Measurements from ENCODE around the gene PGLYRP2. TPM values are rescaled to one million over a fixed set of nuclear protein-coding genes. Genes with fewer than 3 reads are reported as not detected.

PGLYRP2 gene
- total RNA-seq, 1 donor from 2014 or later: not detected

DNA sequence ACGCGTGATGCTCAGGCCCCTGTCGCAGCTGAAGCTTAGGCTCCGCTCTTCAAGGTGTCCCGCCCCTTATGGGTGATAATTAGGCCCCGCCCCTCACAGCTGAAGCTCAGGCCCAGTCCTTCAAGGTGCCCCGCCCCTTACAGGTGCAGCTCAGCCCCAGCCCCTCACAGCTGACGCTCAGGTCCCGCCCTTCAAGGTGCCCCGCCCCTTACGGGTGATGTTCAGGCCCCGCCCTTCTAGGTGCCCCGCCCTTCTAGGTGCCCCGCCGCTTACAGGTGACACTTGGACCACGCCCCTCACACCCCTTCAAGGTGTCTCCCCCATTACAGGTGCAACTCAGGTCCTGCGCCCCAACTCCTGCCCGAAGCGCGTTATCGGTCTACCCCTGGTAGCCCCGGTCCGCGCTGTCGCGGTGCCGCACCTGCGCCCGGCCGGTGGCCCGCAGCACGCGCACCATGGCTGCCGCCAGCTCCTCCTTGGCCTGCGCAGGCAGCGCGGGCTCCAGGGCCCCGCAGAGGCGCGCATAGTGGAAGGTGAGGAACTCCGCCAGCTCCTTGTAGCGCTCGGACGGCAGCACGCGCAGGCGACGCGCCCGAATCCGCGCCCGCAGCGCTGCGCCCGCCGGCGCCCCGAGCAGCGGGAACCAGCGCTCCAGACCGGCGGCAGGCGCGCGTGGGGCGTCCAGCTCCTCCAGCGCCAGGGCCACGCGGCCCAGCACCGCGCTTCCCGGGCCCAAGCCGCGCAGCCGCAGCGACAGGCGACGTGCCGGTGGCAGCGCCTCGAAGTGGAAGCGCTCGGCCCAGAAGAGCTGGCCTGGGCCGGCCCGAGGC, 22.2 kb downstream of the PGLYRP2 start:
- intact Hi-C loops (cut with micrococcal nuclease): no loop called here

DNA sequence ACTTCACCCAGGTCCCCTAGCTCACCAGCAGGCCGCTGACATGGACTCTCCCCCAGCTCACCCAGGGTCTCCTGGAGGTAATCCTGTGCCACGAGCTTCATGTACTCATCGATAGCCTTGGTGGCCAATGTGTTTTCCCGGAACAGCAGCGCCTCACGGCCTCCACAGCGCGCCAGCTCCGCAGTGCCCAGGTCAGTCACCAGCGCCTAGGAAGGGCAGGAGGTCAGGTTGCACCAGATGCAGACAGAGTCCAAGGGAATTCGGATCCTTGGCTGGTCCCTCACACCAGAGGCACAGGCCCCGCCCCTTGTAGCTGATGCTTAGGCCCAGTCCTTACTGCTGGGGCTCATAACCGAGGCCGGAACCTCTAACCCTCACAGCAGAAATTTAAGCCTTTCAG, 22.9 kb downstream of the PGLYRP2 start:
- intact Hi-C loops (cut with micrococcal nuclease): no loop called here

DNA sequence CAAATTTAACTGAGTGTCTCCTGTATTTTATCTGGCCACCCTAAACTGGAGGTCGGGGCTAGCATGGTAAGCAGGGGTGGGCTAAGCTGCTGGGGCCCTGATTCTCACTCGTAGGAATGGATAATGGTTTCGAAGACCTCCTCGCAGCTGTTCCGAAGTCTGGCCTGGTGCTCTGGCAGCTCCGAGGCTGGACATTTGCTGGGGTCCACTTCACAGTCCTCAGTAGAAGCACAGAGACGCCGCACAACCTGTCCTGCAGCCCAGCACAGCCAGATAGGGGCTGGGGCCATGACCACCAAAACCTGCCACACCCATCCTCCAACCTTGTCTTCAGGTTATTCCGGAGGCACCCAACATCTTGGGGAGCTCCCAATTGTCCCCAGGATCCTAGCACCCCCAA, 23.3 kb downstream of the PGLYRP2 start:
- intact Hi-C loops (cut with micrococcal nuclease): no loop called here

DNA sequence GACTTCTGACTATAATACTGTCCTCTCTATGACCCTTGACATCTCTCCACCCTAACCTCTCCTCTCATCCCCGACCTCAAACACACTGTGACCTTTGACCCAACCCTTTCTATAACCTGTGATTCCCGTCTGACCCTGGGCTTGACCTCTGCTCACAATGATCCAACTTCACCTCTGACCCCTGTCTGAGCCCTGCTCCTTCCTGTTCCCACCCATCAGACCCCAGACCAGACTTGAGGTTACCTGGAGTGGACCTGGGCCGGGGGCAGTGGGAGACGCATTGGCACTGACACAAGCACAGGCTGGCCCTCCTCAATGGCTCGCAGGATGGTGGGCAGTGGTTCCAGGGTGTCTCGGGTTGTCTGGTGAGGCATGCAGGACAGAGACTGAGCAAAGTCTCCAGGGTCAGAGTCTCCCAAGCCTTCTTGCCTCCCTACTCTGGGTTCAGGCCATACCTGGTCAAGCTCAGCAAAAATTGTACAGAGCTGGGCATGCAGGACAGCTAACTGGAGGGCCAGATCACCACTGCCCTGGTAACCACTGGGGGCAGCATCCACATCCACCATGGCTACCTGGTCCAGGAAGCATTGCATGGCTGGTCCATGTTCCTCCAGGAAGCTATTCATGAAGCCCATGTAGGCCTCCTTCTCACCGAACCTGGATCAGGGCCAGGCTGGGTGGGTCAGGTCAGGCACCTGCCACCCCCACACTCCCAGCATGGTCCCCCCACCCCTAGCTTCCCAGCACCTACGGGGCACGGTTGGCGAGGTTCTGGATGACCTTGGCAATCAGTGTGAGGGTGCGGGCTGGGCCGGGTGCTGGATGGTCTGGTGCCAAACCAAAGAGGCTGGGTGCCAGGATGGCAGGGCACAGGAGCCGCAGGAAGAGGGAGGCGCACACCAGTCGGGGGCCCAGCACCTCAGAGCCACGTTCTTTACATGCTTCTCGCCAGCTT, 25.1 kb downstream of the PGLYRP2 start:
- intact Hi-C loops (cut with micrococcal nuclease): loop anchor here (5.0 kb wide), 1 partner anchor 72 kb away; no protein-coding TSS in a partner anchor

DNA sequence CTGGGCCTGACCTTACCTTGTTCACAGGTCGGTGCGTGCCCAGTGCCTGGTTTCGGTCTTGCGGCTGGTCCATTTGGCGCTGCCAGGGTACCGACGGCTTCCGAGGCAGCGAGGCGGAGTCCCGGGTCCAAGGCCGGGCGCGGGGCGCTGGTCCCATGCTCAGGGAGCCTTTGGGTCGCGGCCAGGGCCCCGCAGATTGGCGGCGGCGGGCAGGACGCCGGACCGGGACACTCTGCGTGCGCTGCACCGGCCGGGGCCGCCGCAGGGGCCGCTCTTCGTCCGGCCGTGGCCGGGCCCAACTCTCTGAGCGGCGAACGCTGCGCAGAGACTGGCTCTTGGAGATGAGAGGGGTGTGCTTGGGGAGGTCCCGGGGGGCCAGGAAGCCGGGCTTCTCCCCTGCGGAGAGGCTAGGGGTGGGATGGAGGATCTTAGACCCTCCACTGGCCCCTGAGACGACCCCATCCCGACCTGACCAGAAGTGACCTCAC, 26.2 kb downstream of the PGLYRP2 start:
- intact Hi-C loops (cut with micrococcal nuclease): loop anchor here (5.0 kb wide), 1 partner anchor 71 kb away; no protein-coding TSS in a partner anchor

DNA sequence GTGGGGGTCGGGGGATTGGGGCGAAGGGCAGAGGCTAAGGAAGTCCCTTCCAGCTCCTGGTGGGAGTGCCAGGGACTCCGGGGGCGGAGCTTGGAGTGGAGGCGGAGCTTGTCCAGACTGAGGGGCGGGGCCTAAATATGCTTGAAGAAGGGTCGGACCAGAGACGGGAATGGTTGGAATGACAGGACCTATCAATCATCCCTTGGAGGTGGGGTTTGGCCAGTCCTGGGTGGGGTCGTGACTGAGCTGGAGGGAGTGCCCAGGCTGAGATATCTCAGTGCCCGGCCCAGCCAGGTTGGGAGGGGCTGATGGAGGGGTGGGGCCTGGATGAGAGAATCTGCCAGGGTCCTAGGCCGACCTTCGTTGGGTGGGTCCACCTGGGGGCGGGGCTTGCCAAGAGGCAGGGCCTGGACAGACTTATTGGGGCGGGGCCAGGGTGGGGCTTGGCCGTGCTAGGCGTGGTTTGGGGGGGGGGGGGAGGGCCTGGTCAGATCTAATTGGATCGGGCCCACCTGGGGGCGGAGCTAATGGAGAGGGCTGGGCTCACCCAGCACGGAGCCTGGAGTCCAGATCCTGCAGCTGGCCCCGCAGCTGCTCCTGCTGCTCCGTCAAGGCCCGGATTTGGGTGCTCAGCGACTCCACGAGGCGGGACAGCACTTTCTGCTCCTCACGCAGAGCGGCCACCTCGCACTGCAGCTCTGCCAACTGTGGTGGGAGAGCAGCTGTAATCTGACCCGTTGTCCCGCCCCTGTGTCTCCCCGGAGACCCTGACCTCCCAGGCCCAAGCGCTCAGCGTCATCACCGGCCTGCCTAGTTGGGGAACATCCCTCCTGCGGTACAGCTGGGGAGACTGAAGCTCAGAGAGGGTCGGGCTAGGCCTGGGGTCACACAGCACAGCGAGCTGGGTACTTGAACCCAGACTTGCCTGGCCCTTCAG, 26.9 kb downstream of the PGLYRP2 start:
- intact Hi-C loops (cut with micrococcal nuclease): loop anchor here (5.0 kb wide), 1 partner anchor 70 kb away; no protein-coding TSS in a partner anchor

DNA sequence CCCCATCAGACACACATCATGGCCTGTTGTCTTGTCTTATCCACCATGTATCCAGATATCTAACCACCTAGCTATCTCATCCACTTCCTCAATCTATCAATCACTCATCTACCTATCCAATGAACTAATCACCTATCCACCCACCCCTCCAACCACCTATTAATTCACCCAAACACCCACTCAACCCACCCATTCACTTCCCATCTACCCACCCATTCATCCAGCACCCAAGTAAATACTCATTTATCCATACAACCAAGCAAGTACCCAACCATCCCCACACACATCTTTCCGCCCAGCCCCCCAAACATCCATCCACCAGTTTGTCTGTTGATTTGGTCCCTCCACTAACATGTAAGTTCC, 28.8 kb downstream of the PGLYRP2 start:
- intact Hi-C loops (cut with micrococcal nuclease): loop anchor here (1.0 to 5.0 kb wide), 3 partner anchors 16 to 68 kb away; no protein-coding TSS in a partner anchor

DNA sequence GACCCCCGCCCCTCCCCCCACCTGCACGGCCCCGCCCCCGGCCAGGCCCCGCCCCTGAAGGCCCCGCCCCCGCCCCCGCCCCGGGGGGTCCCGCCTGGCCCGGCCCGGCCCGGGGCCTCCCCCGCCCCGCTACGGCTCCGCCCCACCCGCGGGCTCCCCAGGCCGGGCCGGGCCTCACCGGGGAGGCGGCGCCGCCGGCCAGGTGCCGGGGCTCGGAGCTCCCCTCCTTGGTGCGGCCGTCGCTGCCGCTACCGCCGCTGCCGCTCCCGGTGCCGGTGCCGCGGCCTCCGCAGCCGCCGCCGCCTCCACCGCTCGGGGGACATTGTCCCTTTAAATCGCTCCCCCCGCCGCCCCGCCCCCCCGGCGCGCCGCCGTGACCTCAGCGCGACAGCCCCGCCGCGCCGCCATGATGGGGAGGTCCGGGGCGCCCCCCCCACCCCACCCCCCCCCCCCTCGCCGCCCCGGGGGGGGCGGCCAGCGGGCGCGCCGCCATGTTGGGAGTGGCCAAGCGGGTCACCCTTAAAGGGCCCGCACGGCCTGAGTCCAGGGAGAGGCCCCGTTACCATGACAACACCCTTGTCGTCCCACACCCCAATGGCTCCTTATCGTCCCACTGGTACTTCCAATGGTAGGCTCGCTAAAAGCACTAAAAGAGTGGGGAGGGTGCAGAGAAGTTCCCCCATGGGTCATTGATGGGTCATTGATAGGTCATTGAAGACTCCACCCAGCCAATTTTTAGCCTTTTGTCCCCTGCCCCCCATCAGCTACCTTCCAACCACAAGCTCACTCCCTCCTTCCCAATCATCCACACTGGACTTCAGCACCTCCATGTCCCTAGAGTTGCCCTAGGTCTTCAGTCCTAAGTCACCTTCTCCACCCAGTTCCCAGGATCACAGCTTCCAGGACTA, 29.4 kb downstream of the PGLYRP2 start, which contains the start of gene WIZ:
Gene WIZ, minus strand, starts transcription at position 337 of the 908 bp plus-strand sequence. CDS start 1,649 bp downstream, outside the sequence.
- intact Hi-C loops (cut with micrococcal nuclease): loop anchor here (1.0 to 5.0 kb wide), 4 partner anchors 17 to 325 kb away; a partner anchor contains a TSS

DNA sequence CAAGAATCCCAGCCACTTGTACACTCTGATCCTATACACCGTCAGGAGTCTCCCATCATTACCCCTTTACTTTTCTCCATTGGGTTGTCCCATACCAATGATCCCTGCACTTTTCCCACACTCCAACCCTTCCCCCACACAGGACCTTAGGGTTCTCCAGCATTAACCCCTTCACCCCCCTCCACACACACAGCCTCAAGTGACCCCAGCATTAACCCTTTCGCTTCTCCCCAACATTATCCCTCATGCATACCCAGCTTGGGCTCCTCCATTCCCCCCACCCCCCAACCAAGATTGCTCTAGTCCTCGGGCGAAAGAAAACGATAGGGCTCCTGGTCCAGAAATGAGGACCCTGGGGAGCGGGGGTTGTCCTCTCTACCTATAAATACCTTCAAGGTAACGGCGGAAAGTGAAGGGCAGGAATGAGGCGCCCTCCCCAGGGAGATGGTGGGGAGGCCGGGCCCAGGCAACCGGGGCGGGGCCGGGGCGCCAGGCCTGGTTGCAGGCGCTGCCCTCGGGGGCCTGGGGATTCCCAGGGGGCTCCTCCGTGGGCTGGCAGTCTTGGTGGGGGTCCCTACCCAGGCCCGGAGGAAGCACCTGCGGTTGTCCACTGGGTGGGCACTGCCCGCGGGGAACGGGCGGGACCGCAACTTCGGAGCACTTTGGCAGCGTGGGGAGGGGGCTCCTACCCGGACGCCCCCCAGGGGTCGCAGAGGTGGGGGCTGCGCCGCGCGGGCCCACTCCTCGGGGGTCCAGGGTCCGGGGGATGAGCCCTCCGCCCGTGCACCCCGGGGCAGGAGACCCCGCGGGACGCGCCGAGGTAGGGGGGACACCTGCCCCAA, 30.3 kb downstream of the PGLYRP2 start:
- intact Hi-C loops (cut with micrococcal nuclease): loop anchor here (2.0 kb wide), 1 partner anchor 324 kb away; a partner anchor contains a TSS

DNA sequence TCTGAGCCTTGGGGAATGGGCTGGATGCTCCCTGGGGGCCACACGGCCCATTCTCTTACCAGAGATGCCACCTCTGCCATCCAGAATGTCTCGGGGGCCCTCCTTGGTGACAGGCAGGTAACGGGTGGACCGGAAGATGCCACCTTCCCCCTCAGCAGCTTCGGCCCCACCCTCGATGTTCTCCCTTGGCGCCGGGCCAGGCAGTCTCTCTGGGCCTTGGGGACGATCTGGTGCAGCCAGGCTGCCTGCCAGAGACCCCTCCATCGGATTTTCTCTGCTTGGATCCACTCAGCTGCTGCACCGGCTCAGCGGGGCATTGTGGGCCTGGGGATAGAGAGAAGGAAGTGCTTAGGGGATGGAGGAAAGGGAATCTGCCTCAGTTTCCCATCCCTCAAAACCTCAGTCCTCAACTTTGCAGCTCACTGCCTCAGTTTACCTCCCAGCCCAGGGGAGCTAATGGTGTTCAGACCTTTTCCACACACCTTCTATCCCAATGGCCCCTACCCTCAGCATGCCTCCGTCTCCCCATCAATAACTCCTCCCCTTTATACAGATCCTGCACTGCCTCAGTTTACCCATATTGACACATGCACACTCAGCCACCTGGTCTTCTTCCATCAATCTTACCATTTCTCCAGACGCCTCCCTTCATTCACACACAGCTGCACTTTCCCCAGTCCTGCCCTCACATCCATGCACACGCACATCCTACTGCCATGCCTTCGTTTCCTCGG, 31.1 kb downstream of the PGLYRP2 start:
- intact Hi-C loops (cut with micrococcal nuclease): loop anchor here (2.0 kb wide), 1 partner anchor 323 kb away; a partner anchor contains a TSS

DNA sequence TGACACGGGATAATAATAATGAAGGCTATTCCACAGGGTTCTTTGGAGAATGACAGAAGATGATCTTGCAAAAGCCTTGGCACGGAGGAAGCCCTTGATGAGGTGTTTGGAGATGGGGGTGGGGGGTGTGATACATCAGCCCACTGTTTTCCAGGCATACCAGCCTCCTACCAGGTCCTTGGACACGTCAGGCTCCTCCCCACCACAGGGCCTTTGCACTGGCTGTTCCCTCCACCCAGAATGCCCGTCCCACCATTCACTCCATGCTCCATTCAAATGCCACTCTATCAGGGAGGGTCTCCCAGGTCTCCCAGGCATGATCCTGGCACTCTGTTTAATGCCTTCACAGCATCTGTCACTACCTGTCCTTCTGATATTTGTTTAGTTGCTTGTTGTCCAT, 32.2 kb downstream of the PGLYRP2 start:
- intact Hi-C loops (cut with micrococcal nuclease): no loop called here

DNA sequence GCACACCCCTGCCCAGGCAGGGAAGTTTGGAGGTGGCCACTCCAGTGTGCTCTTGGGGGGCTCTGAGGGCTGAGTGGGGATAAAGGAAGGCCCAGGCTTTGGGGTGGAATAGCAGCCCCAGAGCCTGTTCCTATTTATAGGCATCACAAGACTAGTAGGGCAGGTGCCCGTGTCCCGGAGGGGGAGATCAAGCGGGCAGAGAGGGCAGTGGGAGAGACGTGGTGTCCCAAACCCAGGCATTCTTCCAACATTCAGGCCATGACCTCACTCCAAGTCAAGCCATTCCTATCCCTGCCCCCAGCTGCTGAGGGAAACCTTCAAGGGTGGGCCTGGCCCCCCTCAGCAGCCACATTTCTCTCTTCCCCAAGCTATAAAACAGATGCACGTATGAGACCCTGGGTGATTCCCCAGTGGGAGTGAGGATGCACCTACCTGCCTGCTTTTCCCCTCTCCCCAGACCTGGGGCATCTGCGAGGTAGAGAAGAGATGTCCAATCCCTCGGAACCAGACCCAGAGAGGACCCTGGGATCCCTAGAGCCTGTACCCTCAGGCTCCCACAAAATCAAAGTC, 33.4 kb downstream of the PGLYRP2 start:
- intact Hi-C loops (cut with micrococcal nuclease): no loop called here

DNA sequence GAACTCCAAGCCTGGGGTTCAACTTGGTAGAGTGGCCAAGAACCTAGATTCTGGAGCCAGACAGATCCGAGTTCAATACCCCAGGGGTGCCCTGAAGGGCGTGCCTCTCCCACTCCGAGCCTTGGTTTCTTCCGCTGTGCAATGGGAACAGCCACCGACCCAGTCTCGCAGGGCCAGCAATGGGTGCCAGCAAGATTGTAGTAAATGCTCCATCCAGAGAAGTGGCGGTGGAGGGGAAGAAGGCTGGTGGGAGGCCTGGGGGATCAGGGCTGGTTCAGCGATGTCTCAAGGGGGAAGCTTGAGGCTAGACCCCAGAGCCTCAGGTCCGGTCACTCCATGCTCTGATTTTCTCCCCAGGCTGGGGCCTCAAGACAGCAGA, 34.1 kb downstream of the PGLYRP2 start:
- intact Hi-C loops (cut with micrococcal nuclease): no loop called here

DNA sequence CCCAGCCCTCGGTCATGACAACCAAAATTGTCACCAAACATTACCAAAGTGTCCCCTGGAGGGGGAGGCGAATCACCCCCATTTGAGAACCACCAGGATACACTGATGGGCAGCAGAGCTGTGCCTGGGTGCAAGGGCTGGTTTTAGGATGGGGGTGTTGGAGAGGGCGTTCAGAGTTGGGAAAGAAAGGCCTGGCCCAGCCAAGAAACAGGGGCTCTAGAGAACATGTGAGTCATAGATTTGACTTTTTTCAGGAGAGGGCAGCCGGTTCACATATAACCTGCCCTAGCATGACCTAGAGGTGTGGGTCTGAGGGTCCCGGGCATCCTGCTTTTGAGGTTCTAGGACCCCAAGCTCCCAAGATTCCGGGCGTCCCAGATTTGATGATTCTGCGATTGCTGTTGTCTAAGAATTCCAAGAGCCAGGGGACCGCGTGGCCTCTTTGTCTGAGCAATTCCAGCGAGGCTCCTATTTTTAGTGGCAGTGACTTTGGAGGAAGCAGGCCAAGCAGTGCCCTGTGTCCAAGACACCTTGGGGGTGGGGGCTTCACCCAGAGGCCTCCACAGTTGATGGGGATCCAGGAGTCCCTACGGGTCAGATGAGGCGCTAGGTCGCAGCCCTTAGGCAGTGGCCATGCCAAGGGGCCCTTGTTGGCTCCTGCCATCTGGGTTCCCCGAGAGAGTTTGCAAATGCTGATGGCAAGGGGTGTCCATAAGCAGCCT, 34.6 kb downstream of the PGLYRP2 start:
- intact Hi-C loops (cut with micrococcal nuclease): no loop called here

DNA sequence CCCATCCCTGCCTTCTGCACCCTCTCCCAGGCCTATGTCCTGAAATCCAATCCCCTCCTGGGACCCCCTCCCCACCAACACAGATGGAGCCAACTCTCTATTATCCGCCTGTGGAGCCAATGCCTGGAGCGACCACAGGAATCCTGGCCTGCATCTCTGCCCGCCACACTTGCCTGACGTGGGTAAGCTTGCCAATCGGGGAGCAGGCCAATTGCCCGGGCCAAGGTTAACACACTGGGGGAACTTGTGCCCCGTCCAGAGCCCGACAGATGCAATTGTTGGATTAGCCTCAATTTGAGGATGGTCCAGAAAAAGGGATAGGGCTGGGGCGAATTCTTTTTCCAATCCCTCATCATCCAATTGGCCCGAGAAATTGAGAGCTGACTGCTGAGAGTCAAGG, 35.5 kb downstream of the PGLYRP2 start:
- intact Hi-C loops (cut with micrococcal nuclease): no loop called here

DNA sequence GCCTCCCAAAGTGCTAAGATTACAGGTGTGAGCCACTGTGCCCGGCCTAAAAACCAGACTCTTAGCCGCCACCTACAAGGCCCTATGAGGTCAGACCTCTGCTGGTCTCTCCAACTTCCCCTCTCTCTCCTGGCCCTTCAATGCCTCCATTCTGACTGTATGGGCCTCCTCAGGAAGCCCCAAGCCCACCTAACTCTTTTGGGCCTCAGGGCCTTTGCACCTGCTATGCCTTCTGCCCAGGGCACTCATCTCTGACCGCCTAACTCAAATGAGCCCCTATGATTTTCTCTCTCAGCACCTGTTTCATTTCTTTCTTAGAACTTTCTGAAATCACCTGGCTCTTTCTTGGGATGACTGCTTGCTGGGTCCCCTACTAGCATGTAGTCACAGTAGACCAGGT, 36.0 kb downstream of the PGLYRP2 start:
- intact Hi-C loops (cut with micrococcal nuclease): no loop called here

Data from T-helper 2 cell treated with Interferon-gamma antibody and Interleukin-4, amounts not matched to agents 100 ng/mL and 5 ng/mL, for 36 hours (primary cell).